Lower leg skin (tissue), 4 donors: Measurements from ENCODE around the gene ZNF311. TPM values are rescaled to one million over a fixed set of nuclear protein-coding genes. Genes with fewer than 3 reads are reported as not detected.

Source experiments
- DNase-seq, 2 donors: peaks; one replicate each; pipeline ENCODE4 v3.0.0-alpha.2; 2019; ENCODE audit warnings: low spot score in 2 of 2
- H3K4me3 ChIP-seq: fragments of 200-600 bp; sonication (generic); 2 replicates; pipeline ENCODE4 v1.5.1; 2017; ENCODE audit warnings: mild to moderate bottlenecking, low read depth; ENCODE audit not compliant: poor library complexity, severe bottlenecking
- POLR2A ChIP-seq, 2 donors: fragments of 450-650 bp; IDR thresholded peaks; one replicate each; pipeline ENCODE4 v1.6.1; 2016 to 2017; ENCODE audit warnings: antibody characterized with exemption in 2 of 2, mild to moderate bottlenecking in 1 of 2, moderate library complexity in 1 of 2
- WGBS, 2 donors: methylation state at CpG; one replicate each; pipeline ENCODE4 v1.1.5; 2018; 5-methylcytosine and 5-hydroxymethylcytosine counted together
- intact Hi-C: fragments of 100-400 bp; cut with DNase I; formaldehyde crosslinking; loops from one replicate; pipeline ENCODE4 v1.15.0; 2023; ENCODE audit warnings: low total_unique reads
- total RNA-seq, 4 donors: library from RNA; depleted of rRNA; stranded (reverse); fragments of >200 nt; gene quantifications; one replicate each; pipeline ENCODE4 v1.1.0, GENCODE V29; 2016
- TF ChIP-seq, protein P1 (sequence below), 3 donors: fragments of 450-650 bp; IDR thresholded peaks; one replicate each; pipeline ENCODE4 v1.5.1; 2016; ENCODE audit warnings: antibody characterized with exemption in 3 of 3, mild to moderate bottlenecking in 3 of 3, moderate library complexity in 2 of 3

ZNF311 gene
- total RNA-seq, 4 donors from 2014 or later = 0.69 to 1.4 (median 1.1) TPM; not detected in 1

DNA sequence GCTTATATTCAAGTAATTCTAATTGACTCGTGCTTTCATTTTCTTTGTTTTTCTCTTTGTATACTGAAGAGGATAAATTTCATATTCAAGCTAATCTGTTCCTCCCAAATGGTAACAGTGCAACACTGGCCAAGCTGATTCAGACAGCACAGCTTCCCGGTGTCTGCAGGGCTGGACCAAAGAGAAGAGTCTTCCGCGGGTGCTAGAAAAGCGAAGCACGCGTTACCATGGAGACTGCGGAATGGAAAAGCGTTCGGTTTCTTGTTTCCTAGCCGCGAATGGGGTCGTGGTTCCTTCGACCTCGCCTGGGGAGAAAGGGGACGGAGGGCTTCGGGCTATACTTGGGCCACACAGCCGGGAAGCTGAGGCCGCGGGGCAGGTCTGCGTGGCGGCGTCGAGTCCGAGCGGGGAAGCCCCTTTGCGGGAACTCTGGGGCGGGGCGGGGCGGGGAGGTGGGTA, 6.2 kb upstream of the ZNF311 start:
- TF ChIP-seq, protein P1, sequence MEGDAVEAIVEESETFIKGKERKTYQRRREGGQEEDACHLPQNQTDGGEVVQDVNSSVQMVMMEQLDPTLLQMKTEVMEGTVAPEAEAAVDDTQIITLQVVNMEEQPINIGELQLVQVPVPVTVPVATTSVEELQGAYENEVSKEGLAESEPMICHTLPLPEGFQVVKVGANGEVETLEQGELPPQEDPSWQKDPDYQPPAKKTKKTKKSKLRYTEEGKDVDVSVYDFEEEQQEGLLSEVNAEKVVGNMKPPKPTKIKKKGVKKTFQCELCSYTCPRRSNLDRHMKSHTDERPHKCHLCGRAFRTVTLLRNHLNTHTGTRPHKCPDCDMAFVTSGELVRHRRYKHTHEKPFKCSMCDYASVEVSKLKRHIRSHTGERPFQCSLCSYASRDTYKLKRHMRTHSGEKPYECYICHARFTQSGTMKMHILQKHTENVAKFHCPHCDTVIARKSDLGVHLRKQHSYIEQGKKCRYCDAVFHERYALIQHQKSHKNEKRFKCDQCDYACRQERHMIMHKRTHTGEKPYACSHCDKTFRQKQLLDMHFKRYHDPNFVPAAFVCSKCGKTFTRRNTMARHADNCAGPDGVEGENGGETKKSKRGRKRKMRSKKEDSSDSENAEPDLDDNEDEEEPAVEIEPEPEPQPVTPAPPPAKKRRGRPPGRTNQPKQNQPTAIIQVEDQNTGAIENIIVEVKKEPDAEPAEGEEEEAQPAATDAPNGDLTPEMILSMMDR (IDR thresholded peaks at IDR 0.05) = no peak
- TF ChIP-seq POLR2A (IDR thresholded peaks at IDR 0.05) = no peak
- H3K4me3 ChIP-seq = peak overlapping the region; percentile 20
- intact Hi-C loops = no loop called here
- DNase-seq = peak in 1 of 2 donors; percentile 87
- 1 to 2% methylated on average over 30 of the region's 30 CpGs for WGBS, 2 donors

DNA sequence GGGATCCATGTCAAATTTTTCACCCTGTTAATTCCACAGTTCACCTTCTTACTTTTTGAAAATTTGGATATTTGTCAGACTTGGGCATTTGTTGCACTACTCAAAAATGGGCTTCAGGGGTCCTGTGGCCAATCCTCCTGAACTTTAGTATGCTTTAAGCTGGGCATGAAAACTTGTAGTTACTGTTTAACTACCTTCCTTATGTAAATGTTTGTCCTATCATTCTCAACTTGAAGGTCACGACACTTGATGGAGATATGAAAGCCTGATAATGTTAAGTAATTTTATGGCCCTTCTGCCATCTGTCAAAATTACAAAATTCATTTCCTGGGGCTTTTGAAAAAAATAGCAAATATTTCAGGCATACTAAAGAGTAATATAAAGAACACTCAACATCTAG, 4.2 kb upstream of the ZNF311 start:
- WGBS, 2 donors = 81 to 83% methylated on average over 1 of the region's 1 CpG
- intact Hi-C loops = no loop called here
- no peak overlapping the region for H3K4me3 ChIP-seq
- TF ChIP-seq, protein P1 (IDR thresholded peaks at IDR 0.05) = no peak
- no peak for TF ChIP-seq POLR2A (IDR thresholded peaks at IDR 0.05)
- no peak for DNase-seq

GRCh38 chr6:29008089-29008488, 3.0 kb upstream of the ZNF311 start:
- WGBS, 2 donors = 71 to 82% methylated on average over 2 of the region's 2 CpGs

GRCh38 chr6:28996844-28997510, 8.1 kb downstream of the ZNF311 start:
- TF ChIP-seq, protein P1 (IDR thresholded peaks at IDR 0.05) = no peak
- TF ChIP-seq POLR2A (IDR thresholded peaks at IDR 0.05) = no peak
- intact Hi-C loops = no loop called here
- H3K4me3 ChIP-seq = no peak overlapping the region
- DNase-seq = no peak
- 71 to 86% methylated on average over 2 of the region's 2 CpGs for WGBS, 2 donors

More at GRCh38 chr6:29008089-29008488, 3.0 kb upstream of the ZNF311 start:
- TF ChIP-seq, protein P1 (IDR thresholded peaks at IDR 0.05) = no peak
- TF ChIP-seq POLR2A (IDR thresholded peaks at IDR 0.05) = no peak
- DNase-seq = no peak
- H3K4me3 ChIP-seq = no peak overlapping the region
- intact Hi-C loops = no loop called here

DNA sequence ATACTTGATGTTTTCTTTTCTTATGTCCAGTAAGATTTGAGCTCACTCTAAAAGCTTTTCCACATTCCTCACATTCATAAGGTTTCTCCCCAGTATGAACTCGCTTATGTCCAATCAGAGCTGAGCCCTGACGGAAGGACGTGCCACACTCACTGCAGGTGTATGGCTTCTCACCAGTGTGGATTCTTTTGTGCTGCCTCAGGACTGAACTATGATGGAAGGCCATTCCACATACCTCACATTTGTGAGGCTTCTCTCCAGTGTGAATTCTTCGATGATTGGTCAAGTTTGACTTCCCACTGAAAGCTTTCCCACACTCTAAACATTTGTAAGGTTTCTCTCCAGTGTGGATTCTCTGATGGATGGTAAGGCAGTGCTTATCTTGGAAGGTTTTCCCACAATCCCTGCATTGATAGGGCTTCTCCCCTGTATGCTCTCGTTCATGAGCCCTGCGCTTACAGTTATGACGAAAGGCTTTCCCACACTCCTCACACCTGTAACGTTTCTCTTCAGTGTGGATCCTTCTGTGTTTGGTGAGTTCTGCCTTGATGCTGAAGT, 9.9 kb downstream of the ZNF311 start:
- H3K4me3 ChIP-seq = no peak overlapping the region
- DNase-seq = no peak
- TF ChIP-seq, protein P1 (IDR thresholded peaks at IDR 0.05) = no peak
- TF ChIP-seq POLR2A (IDR thresholded peaks at IDR 0.05) = no peak
- intact Hi-C loops = no loop called here
- WGBS, 2 donors = 92 to 93% methylated on average over 8 of the region's 8 CpGs
